Aorta (tissue), 5 donors: ENCODE data around the gene TEX261. TPM values are rescaled to one million over a fixed set of nuclear protein-coding genes. Genes with fewer than 3 reads are reported as not detected.
A peak's percentile ranks its signal among the peaks of the same experiment; 100 is the strongest.

Experiments
- ATAC-seq: fragments of 200-7000 bp; cut with Tn5 transposase; one replicate; pipeline ENCODE4 v1.9.1; 2022; ENCODE audit warnings: moderate library complexity; ENCODE audit not compliant: low FRiP score
- DNase-seq, 2 donors: peaks; one replicate each; pipeline ENCODE4 v3.0.0-alpha.2; 2020
- H3K27ac ChIP-seq, 2 donors: one replicate each; pipeline ENCODE4 v1.5.1; 2013; ENCODE audit warnings: low read length in 2 of 2, mild to moderate bottlenecking in 2 of 2, moderate library complexity in 2 of 2, control low read depth in 1 of 2, inconsistent platforms in 1 of 2, low read depth in 1 of 2
- H3K27me3 ChIP-seq, 2 donors: one replicate each; pipeline ENCODE4 v1.6.1; 2013; ENCODE audit warnings: control low read depth in 1 of 2, low read length in 1 of 2, mild to moderate bottlenecking in 1 of 2, moderate library complexity in 1 of 2; ENCODE audit not compliant: insufficient read depth in 2 of 2, control insufficient read depth in 1 of 2
- H3K36me3 ChIP-seq, 2 donors: one replicate each; pipeline ENCODE4 v1.6.1; 2013; ENCODE audit warnings: control low read depth in 1 of 2, low read length in 1 of 2, mild to moderate bottlenecking in 1 of 2; ENCODE audit not compliant: insufficient read depth in 2 of 2, control insufficient read depth in 1 of 2
- H3K4me1 ChIP-seq, 2 donors: one replicate each; pipeline ENCODE4 v1.6.1; 2013; ENCODE audit warnings: low read length in 2 of 2, control low read depth in 1 of 2, mild to moderate bottlenecking in 1 of 2, moderate library complexity in 1 of 2; ENCODE audit not compliant: insufficient read depth in 2 of 2, control insufficient read depth in 1 of 2
- H3K4me3 ChIP-seq, 2 donors: one replicate each; pipeline ENCODE4 v1.5.1; 2013; ENCODE audit warnings: low read length in 2 of 2, control low read depth in 1 of 2, mild to moderate bottlenecking in 1 of 2
- H3K9me3 ChIP-seq: one replicate; pipeline ENCODE4 v1.6.1; 2013; ENCODE audit warnings: mild to moderate bottlenecking, low read length; ENCODE audit not compliant: control insufficient read depth
- WGBS, 2 donors: extraction: QIAGEN DNeasy Blood & Tissue Kit; methylation state at CpG; one replicate each; pipeline ENCODE4 v1.1.7; 2013; 5-methylcytosine and 5-hydroxymethylcytosine counted together
- intact Hi-C, 2 donors: fragments of 100-400 bp; cut with DNase I; formaldehyde crosslinking; loops; one replicate each; pipeline versions ENCODE4 v1.14.2 to v1.15.0; 2022
- polyA plus RNA-seq, 2 donors: library from polyadenylated mRNA; stranded (reverse); fragments of 200-250 nt; gene quantifications; one replicate each; pipeline ENCODE4 v1.2.3, GENCODE V29; 2013
- total RNA-seq, 2 donors: library from RNA; stranded (reverse); fragmentation: NEBNext Ultra II Directional; extraction: Animal tissue kit (Norgen Biotek cat#: 25700); gene quantifications; one replicate each; pipeline ENCODE4 v1.2.1, GENCODE V29; 2021
- donor health status: healthy with polysubstance abuse.
- donor health status: Bipolar disorder and iron deficiency.
- donor health status: DM: no; HTN: no; CAD: no.
- donor health status: DM: no; HTN: no; CAD: no.
- donor health status: DM: yes; HTN: yes; CAD: no.

Gene TEX261
- total and polyA plus RNA-seq, 4 donors: 26.8 to 58.1 (median 44.0) TPM

- Histone ChIP-seq H3K27me3 (no peaks in the 10 kb centered on the region), H3K4me1 (no peaks in the 10 kb centered on the region), H3K36me3 (no peaks in the 10 kb centered on the region), H3K9me3 (no peaks in the 10 kb centered on the region), H3K4me3 (no peak overlapping the region), H3K27ac (peak overlapping the region in 1 of 2 donors; percentile 14)
- ATAC-seq (no peak), DNase-seq (no peak)
- intact Hi-C loops: no loop called here
- WGBS, 2 donors: 85 to 88% methylated on average over 9 of the region's 9 CpGs
These were observed 15.0 kb downstream of the TEX261 start for GRCh38 chr2:70979626-70980025.

- H3K9me3 ChIP-seq: no peaks in the 10 kb centered on the region
- no peaks in the 10 kb centered on the region for H3K27me3 ChIP-seq
- intact Hi-C loops: no loop called here
- ATAC-seq (no peak), DNase-seq (no peak)
- WGBS, 2 donors: 23% methylated on average over 19 of the region's 19 CpGs
- H3K4me3 ChIP-seq: peak overlapping the region; percentile 40 to 53
- H3K36me3 ChIP-seq: no peaks in the 10 kb centered on the region
- peak overlapping the region in 1 of 2 donors; percentile 26 for H3K27ac ChIP-seq
- no peaks in the 10 kb centered on the region for H3K4me1 ChIP-seq
These were observed 15.5 kb downstream of the TEX261 start for GRCh38 chr2:70979180-70979488.

GRCh38 chr2:70978341-70979179 lies 16.1 kb downstream of the TEX261 start, which contains the start of gene ANKRD53:
Gene ANKRD53, plus strand, starts transcription at chr2:70978630. Its CDS starts 16 bp downstream, at chr2:70978646.
- Histone ChIP-seq H3K4me1 (no peaks in the 10 kb centered on the region), H3K27ac (peak within 1 kb of the TSS; percentile 38 to 50), H3K36me3 (no peaks in the 10 kb centered on the region), H3K27me3 (no peaks in the 10 kb centered on the region), H3K4me3 (peak within 1 kb of the TSS; percentile 40 to 53), H3K9me3 (no peaks in the 10 kb centered on the region)
- WGBS, 2 donors: 1% methylated on average over 43 to 67 of the region's 67 CpGs
- intact Hi-C loops: no loop called here
- ATAC-seq: peak; percentile 77
- DNase-seq: peak; percentile 78 to 87

GRCh38 chr2:70977605-70978205 lies 17.0 kb downstream of the TEX261 start:
- Histone ChIP-seq H3K4me3 (peak overlapping the region in 1 of 2 donors; percentile 40), H3K27me3 (no peaks in the 10 kb centered on the region), H3K27ac (peak overlapping the region in 1 of 2 donors; percentile 38), H3K4me1 (no peaks in the 10 kb centered on the region), H3K36me3 (no peaks in the 10 kb centered on the region), H3K9me3 (no peaks in the 10 kb centered on the region)
- intact Hi-C loops: no loop called here
- ATAC-seq (peak; percentile 51), DNase-seq (no peak)
- WGBS, 2 donors: 6 to 7% methylated on average over 14 of the region's 14 CpGs

GRCh38 chr2:70975237-70975636 lies 19.4 kb downstream of the TEX261 start:
- Histone ChIP-seq H3K36me3 (no peaks in the 10 kb centered on the region), H3K4me3 (no peak overlapping the region), H3K4me1 (no peaks in the 10 kb centered on the region), H3K27me3 (no peaks in the 10 kb centered on the region), H3K27ac (no peak overlapping the region), H3K9me3 (no peaks in the 10 kb centered on the region)
- intact Hi-C loops: no loop called here
- ATAC-seq (no peak), DNase-seq (no peak)
- WGBS, 2 donors: 82 to 86% methylated on average over 2 of the region's 2 CpGs

GRCh38 chr2:70974592-70974991 lies 20.1 kb downstream of the TEX261 start:
- Histone ChIP-seq H3K4me1 (no peaks in the 10 kb centered on the region), H3K4me3 (no peak overlapping the region), H3K27me3 (no peaks in the 10 kb centered on the region), H3K27ac (no peak overlapping the region), H3K9me3 (no peaks in the 10 kb centered on the region), H3K36me3 (no peaks in the 10 kb centered on the region)
- DNase-seq: no peak
- intact Hi-C loops: no loop called here
- 94 to 95% methylated on average over 3 of the region's 3 CpGs for WGBS, 2 donors
- ATAC-seq: no peak

- no peaks in the 10 kb centered on the region for H3K4me1 ChIP-seq
- H3K27ac ChIP-seq: no peak overlapping the region
- no peak overlapping the region for H3K4me3 ChIP-seq
- peak in 1 of 2 donors; percentile 34 for DNase-seq
- no peaks in the 10 kb centered on the region for H3K9me3 ChIP-seq
- ATAC-seq: no peak
- 65 to 76% methylated on average over 4 of the region's 4 CpGs for WGBS, 2 donors
- H3K36me3 ChIP-seq: no peaks in the 10 kb centered on the region
- H3K27me3 ChIP-seq: no peaks in the 10 kb centered on the region
- intact Hi-C loops: no loop called here
These were observed 27.5 kb downstream of the TEX261 start for GRCh38 chr2:70967189-70967588.

GRCh38 chr2:70966681-70967080 lies 28.0 kb downstream of the TEX261 start:
- Histone ChIP-seq H3K27me3 (no peaks in the 10 kb centered on the region), H3K9me3 (no peaks in the 10 kb centered on the region), H3K27ac (no peak overlapping the region), H3K4me1 (no peaks in the 10 kb centered on the region), H3K36me3 (no peaks in the 10 kb centered on the region), H3K4me3 (no peak overlapping the region)
- ATAC-seq (no peak), DNase-seq (peak in 1 of 2 donors; percentile 12)
- intact Hi-C loops: no loop called here
- WGBS, 2 donors: 75 to 79% methylated on average over 4 of the region's 4 CpGs

- no peaks in the 10 kb centered on the region for H3K27me3 ChIP-seq
- ATAC-seq: no peak
- H3K4me3 ChIP-seq: peak overlapping the region in 1 of 2 donors; percentile 47
- H3K27ac ChIP-seq: no peak overlapping the region
- H3K4me1 ChIP-seq: no peaks in the 10 kb centered on the region
- intact Hi-C loops: loop anchor here in 1 of 2 donors (2.0 kb wide), 1 partner anchor 35 kb away; no protein-coding TSS in a partner anchor
- H3K36me3 ChIP-seq: no peaks in the 10 kb centered on the region
- peak in 1 of 2 donors; percentile 50 for DNase-seq
- H3K9me3 ChIP-seq: no peaks in the 10 kb centered on the region
- WGBS, 2 donors: 67 to 68% methylated on average over 14 of the region's 14 CpGs
These were observed 29.2 kb downstream of the TEX261 start for GRCh38 chr2:70965506-70965905.
